Prostate gland (tissue), 2 donors: ENCODE data around the gene COL16A1.

Experiments
- CTCF ChIP-seq, 4 experiments: fragments of 200-600 bp in 2 of 4; fragments of 450-650 bp in 2 of 4; sonication (generic) in 2 of 4; IDR thresholded peaks; 1 replicate in 3 of 4; 2 replicates in 1 of 4; pipeline ENCODE4 v1.5.1; 2016 to 2019; ENCODE audit warnings: antibody characterized with exemption in 4 of 4, mild to moderate bottlenecking in 2 of 4, moderate library complexity in 2 of 4
- POLR2A ChIP-seq: fragments of 450-650 bp; IDR thresholded peaks from one replicate; pipeline ENCODE4 v1.6.1; 2016; ENCODE audit warnings: antibody characterized with exemption, mild to moderate bottlenecking

- no peak for TF ChIP-seq CTCF (IDR thresholded peaks at IDR 0.05)
- TF ChIP-seq POLR2A = no peak
Measured at GRCh38 chr1:31609514-31610118, 94.2 kb downstream of the COL16A1 start.
